SK-N-DZ (cell line): Measurements from ENCODE around the gene PI4KA.
"Not testable (repeated sequence)": the region's sequence is repeated elsewhere in the genome, so short reads cannot be mapped to it uniquely, and the experiment has no call there.

Source experiments
- DNase-seq: peaks from one replicate; pipeline ENCODE4 v3.0.0-alpha.2; 2015; ENCODE audit warnings: low spot score

The PI4KA gene

DNA sequence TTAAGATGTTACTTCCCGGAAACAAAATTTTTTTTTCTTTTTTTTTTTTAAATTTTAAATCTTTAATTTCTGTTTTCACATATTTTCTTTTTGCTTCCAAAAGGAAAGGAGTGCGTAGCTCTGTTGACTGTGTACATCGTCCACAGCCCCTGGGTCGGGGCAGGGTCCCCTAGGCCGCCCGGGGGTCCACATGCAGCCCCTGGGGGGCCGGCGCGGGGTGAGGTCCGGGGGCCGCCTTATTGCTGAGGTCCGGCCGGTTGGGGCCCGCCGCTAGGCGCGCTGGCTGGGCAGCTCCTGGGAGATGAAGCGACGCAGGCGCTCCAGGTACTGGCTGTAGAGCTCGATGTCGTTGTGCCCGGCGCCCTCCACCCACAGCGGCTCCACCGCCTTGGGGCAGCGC, 191.1 kb downstream of the PI4KA start:
- DNase-seq = not testable (repeated sequence)

DNA sequence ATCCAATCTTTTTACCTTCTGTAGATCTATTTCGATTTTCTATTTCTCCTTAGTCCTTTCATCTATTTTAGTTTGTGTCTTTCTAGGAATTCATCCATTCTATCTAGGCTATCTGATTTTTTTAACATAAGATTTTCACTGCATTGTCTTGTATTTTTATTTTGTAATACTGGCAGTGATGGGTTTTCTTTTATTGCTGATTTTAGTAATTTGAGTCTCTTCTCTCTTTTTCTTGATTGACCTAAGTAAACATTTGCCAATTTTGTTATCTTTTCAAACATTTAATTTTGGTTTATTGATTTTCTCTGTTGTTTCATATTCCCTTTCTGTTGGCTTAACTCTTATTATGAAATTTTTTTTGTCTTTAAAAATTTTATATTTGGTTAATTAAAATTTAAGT, 192.1 kb downstream of the PI4KA start:
- DNase-seq = no peak

DNA sequence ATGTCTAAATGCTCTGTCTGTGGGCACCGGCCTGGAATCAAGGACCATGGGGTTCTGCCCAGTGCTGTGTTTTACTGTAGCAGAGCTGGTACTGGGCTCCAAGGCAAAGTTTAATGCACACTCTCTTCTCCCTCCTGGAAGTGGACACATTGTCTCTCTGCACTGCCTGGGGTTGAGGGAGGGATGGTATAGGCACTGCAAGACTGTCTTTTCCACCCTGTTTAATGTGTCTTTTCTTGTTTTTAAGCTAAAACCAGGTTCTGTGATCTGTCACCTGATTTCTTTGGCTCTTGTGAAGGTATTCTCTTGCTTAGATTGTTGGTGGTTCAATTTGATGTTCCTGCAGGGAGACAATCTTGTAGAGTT, 194.0 kb downstream of the PI4KA start:
- DNase-seq = no peak

- no peak for DNase-seq
Measured at GRCh38 chr22:20663941-20664593, 194.5 kb downstream of the PI4KA start.

GRCh38 chr22:20663137-20663828, 195.3 kb downstream of the PI4KA start:
- no peak for DNase-seq

GRCh38 chr22:20662524-20663036, 196.0 kb downstream of the PI4KA start:
- not testable (repeated sequence) for DNase-seq

GRCh38 chr22:20661473-20661872, 197.1 kb downstream of the PI4KA start:
- no peak for DNase-seq

DNA sequence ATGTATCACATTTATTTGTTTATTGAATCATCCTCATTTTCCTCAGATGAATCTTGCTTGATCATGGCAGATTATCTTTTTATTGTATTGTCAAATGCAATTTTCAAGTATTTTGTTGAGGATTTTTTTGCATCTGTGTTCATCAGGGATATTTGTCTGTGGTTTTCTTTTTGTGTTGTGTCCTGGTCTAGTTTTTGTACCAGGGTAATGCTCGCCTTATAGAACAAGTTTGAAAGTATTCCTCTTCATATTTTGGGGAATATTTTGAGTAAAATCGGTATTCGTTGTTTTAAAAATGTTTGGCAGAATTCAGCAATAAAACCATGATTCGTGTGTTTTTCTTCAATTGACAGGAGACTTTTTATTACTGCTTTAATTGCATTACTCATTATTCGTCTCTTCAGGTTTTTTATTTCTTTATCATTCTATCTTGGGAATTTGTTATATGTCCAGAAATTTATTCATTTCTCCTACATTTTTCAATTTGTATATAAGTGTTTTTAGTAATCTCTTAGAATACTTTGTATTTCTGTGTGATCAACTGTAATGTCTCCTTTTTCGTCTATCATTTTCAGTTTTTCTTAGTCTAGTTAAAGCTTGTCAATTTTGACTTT, 198.1 kb downstream of the PI4KA start:
- no peak for DNase-seq

- DNase-seq = no peak
Measured at GRCh38 chr22:20659920-20660319, 198.7 kb downstream of the PI4KA start.

DNA sequence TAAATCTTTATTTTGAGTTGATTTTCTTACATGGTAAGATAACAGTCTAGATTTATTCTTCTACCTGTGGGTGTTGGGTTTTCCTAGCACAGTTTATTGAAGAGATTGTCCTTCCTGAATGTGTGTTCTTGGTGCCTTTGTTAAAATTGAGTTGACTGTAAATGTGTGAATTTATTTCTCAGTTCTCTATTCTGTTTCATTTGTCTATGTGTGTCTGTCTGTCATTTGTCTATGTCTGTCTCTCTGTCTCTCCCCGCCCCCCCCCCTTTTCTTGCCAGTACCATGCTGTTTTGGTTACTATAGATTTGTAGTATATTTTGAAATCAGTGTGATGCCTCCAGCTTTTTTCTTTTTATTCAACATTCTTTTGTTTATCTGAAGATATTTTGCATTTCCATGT, 199.4 kb downstream of the PI4KA start:
- no peak for DNase-seq

- no peak for DNase-seq
Measured at GRCh38 chr22:20658433-20659222, 200.0 kb downstream of the PI4KA start.

DNA sequence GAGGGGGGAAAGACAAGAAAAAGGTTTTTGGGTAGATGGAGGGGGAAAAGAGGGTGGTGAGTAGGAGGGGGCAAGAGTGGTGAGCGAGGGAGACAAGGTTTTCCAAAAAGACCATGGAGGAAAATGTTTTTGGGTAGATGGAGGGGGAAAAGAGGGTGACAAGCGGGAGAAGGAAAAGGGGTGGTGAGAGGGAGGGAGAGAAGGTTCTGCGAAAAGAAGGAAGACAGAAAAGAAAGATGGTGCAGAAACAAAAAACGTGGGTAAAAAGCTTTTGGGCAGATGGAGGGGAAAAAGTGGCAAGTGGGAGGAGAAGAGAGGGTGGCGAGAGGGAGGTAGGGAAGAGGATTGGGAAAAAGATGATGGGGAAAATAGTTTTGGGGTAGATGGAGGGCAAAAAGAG, 200.6 kb downstream of the PI4KA start:
- no peak for DNase-seq
